ENCODE data around the gene MIF. TPM values are rescaled to one million over a fixed set of nuclear protein-coding genes. Genes with fewer than 3 reads are reported as not detected.
A peak's percentile ranks its signal among the peaks of the same experiment; 100 is the strongest.
"Not testable (repeated sequence)": the region's sequence is repeated elsewhere in the genome, so short reads cannot be mapped to it uniquely, and the experiment has no call there.

The MIF gene
- total RNA-seq, 1 experiment from 2014 or later = 957 TPM

- no peaks in the 10 kb centered on the region for H3K79me2 ChIP-seq (ENCODE audit: low read length)
- no peaks in the 10 kb centered on the region for H3K36me3 ChIP-seq (ENCODE audit: low read depth, low read length)
- H3K4me3 ChIP-seq (ENCODE audit: low read length) = no peak overlapping the region
- no peaks in the 10 kb centered on the region for H4K20me1 ChIP-seq (ENCODE audit: low read length)
- peaks cover 5% of the 10 kb centered on the region; the same call in 1 of the 2 replicates for H3K4me1 ChIP-seq (ENCODE audit: insufficient read depth, low read length)
- H3K9me3 ChIP-seq (ENCODE audit: low read length) = no peaks in the 10 kb centered on the region
- no peaks in the 10 kb centered on the region for H3K9me2 ChIP-seq (replicated peaks; ENCODE audit: low read length)
- ChIA-PET POLR2A (ENCODE audit: unreplicated experiment) (no interaction called here), CTCF (no interaction called here)
- H3K27ac ChIP-seq (ENCODE audit: low read length) = no peak overlapping the region
- H3K27me3 ChIP-seq (ENCODE audit: low read length) = no peaks in the 10 kb centered on the region
- peak; percentile 27; the same call in 1 of the 2 replicates for ATAC-seq
- intact Hi-C loops (cut with micrococcal nuclease) = no loop called here
- TF ChIP-seq CTCF (conservative IDR thresholded peaks at IDR 0.05; ENCODE audit: low read depth, low read length) (peak; percentile 66), EZH2phosphoT487 (IDR thresholded peaks at IDR 0.05; ENCODE audit: borderline replicate concordance, low read length) (no peak)
- BruUV-seq (replicated peaks) = no TSS peak
- peak; percentile 49 for DNase-seq
- H3K4me2 ChIP-seq (ENCODE audit: low read length) = no peak overlapping the region
- H2AFZ ChIP-seq (ENCODE audit: low read length) = no peak overlapping the region
- no peak overlapping the region for H3K9ac ChIP-seq (ENCODE audit: low read length)
- no peaks in the 10 kb centered on the region for H3F3A ChIP-seq (ENCODE audit: low read length, unreplicated experiment)
These were observed 32.1 kb upstream of the MIF start for GRCh38 chr22:23862103-23862502.

GRCh38 chr22:23864499-23865154 lies 29.6 kb upstream of the MIF start:
- H3K4me1 ChIP-seq (ENCODE audit: insufficient read depth, low read length); intact Hi-C loops (cut with micrococcal nuclease); H3K4me2 ChIP-seq (ENCODE audit: low read length); DNase-seq; H3K9me3 ChIP-seq (ENCODE audit: low read length); CTCF ChIA-PET; H3K79me2 ChIP-seq (ENCODE audit: low read length); H3K27me3 ChIP-seq (ENCODE audit: low read length); H3K4me3 ChIP-seq (ENCODE audit: low read length); H3K27ac ChIP-seq (ENCODE audit: low read length); H3K9me2 ChIP-seq (replicated peaks; ENCODE audit: low read length); H3K9ac ChIP-seq (ENCODE audit: low read length); ATAC-seq; H3F3A ChIP-seq (ENCODE audit: low read length, unreplicated experiment); BruUV-seq (replicated peaks); H2AFZ ChIP-seq (ENCODE audit: low read length); POLR2A ChIA-PET (ENCODE audit: unreplicated experiment); H3K36me3 ChIP-seq (ENCODE audit: low read depth, low read length); H4K20me1 ChIP-seq (ENCODE audit: low read length): not testable (repeated sequence)

GRCh38 chr22:23868580-23868979 lies 25.6 kb upstream of the MIF start:
- ATAC-seq (no peak), DNase-seq (no peak)
- POLR2A ChIA-PET (ENCODE audit: unreplicated experiment) = no interaction called here
- Histone ChIP-seq H4K20me1 (ENCODE audit: low read length) (no peaks in the 10 kb centered on the region), H3K36me3 (ENCODE audit: low read depth, low read length) (no peaks in the 10 kb centered on the region), H3K4me2 (ENCODE audit: low read length) (no peak overlapping the region), H3K27me3 (ENCODE audit: low read length) (no peaks in the 10 kb centered on the region), H3K9me2 (replicated peaks; ENCODE audit: low read length) (no peaks in the 10 kb centered on the region), H3K79me2 (ENCODE audit: low read length) (no peaks in the 10 kb centered on the region), H3K9ac (ENCODE audit: low read length) (no peak overlapping the region), H3K9me3 (ENCODE audit: low read length) (no peaks in the 10 kb centered on the region), H3K4me1 (ENCODE audit: insufficient read depth, low read length) (no peaks in the 10 kb centered on the region), H3K27ac (ENCODE audit: low read length) (no peak overlapping the region), H3F3A (ENCODE audit: low read length, unreplicated experiment) (no peaks in the 10 kb centered on the region), H2AFZ (ENCODE audit: low read length) (no peak overlapping the region), H3K4me3 (ENCODE audit: low read length) (no peak overlapping the region)
- TF ChIP-seq EZH2 (IDR thresholded peaks at IDR 0.05; ENCODE audit: low read length, unreplicated experiment) (no peak), EZH2phosphoT487 (IDR thresholded peaks at IDR 0.05; ENCODE audit: borderline replicate concordance, low read length) (no peak)
- intact Hi-C loops (cut with micrococcal nuclease) = no loop called here
- CTCF ChIA-PET = no interaction called here
- BruUV-seq (replicated peaks) = no TSS peak

- no TSS peak for BruUV-seq (replicated peaks)
- POLR2A ChIA-PET (ENCODE audit: unreplicated experiment) = no interaction called here
- Histone ChIP-seq H3K4me1 (ENCODE audit: insufficient read depth, low read length) (no peaks in the 10 kb centered on the region), H3K79me2 (ENCODE audit: low read length) (no peaks in the 10 kb centered on the region), H3K9ac (ENCODE audit: low read length) (no peak overlapping the region), H3K27ac (ENCODE audit: low read length) (no peak overlapping the region), H2AFZ (ENCODE audit: low read length) (no peak overlapping the region), H3F3A (ENCODE audit: low read length, unreplicated experiment) (no peaks in the 10 kb centered on the region), H3K4me3 (ENCODE audit: low read length) (no peak overlapping the region), H3K9me3 (ENCODE audit: low read length) (no peaks in the 10 kb centered on the region), H3K9me2 (replicated peaks; ENCODE audit: low read length) (no peaks in the 10 kb centered on the region), H3K4me2 (ENCODE audit: low read length) (no peak overlapping the region), H3K27me3 (ENCODE audit: low read length) (no peaks in the 10 kb centered on the region), H3K36me3 (ENCODE audit: low read depth, low read length) (no peaks in the 10 kb centered on the region), H4K20me1 (ENCODE audit: low read length) (no peaks in the 10 kb centered on the region)
- DNase-seq (no peak), ATAC-seq (no peak)
- CTCF ChIA-PET = interaction anchor here (0.7 kb wide), 1 partner anchor 996 kb away, joined by 8 read pairs; no protein-coding TSS in a partner anchor
- intact Hi-C loops (cut with micrococcal nuclease) = no loop called here
- no peak for TF ChIP-seq EZH2 (IDR thresholded peaks at IDR 0.05; ENCODE audit: low read length, unreplicated experiment)
- no peak for TF ChIP-seq EZH2phosphoT487 (IDR thresholded peaks at IDR 0.05; ENCODE audit: borderline replicate concordance, low read length)
- TF ChIP-seq CTCF (conservative IDR thresholded peaks at IDR 0.05; ENCODE audit: low read depth, low read length) = no peak
These were observed 19.3 kb upstream of the MIF start for GRCh38 chr22:23874871-23875270.

Measured in PC-3 (cell line).